Loucy (cell line): Measurements from ENCODE around the gene RFFL.

ENCODE experiments used
- CTCF ChIP-seq: fragments of 200-600 bp; sonication (generic); conservative IDR thresholded peaks from 2 replicates; pipeline ENCODE4 v1.5.1; 2014; ENCODE audit warnings: mild to moderate bottlenecking, antibody characterized with exemption, low read length
- EZH2phosphoT487 ChIP-seq: fragments of 200-600 bp; IDR thresholded peaks from 2 replicates; pipeline ENCODE4 v1.6.1; 2018; ENCODE audit warnings: antibody characterized with exemption, mild to moderate bottlenecking, moderate library complexity, borderline replicate concordance

GRCh38 chr17:35080536-35080935 lies 17.0 kb upstream of the RFFL start:
- TF ChIP-seq CTCF (no peak), EZH2phosphoT487 (no peak)
